Activated CD4-positive, alpha-beta T cell treated with anti-CD3 and anti-CD28 coated beads, Interleukin-2, Interleukin-6, amounts not matched to agents 100 ng/mL and 50 ng/mL, durations not matched to agents 16 hours and 8 hours (primary cell): Measurements from ENCODE around the gene OR2S2.
"Not testable (repeated sequence)": the region's sequence is repeated elsewhere in the genome, so short reads cannot be mapped to it uniquely, and the experiment has no call there.

Source experiments
- DNase-seq: peaks from one replicate; pipeline ENCODE4 v3.0.0-alpha.2; 2020

OR2S2 gene

DNA sequence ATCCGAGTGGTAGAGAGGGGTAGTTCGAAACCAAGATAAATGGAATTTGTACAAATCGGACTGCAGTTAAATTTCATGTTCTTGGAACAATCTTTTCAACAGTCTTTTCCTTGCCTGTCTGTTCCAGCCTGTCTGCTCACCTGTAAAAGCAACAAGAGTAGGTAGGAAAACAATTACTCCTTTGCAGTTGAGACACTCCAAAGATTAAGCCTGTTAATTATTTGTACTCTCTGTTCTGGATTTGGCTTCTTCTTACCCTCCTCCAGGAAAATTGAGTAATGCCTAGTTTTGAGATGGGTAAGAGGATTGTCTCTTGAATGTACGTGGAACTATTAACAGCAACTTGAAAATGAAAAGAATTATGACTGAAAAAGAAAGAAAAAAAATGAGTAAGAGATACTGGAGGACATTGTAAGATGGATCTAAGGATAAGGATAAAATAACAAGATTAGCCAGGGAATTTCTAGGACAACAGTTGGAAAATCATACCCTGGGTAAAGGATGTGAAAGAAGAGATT, 24.3 kb downstream of the OR2S2 start:
- DNase-seq = peak; percentile 12

DNA sequence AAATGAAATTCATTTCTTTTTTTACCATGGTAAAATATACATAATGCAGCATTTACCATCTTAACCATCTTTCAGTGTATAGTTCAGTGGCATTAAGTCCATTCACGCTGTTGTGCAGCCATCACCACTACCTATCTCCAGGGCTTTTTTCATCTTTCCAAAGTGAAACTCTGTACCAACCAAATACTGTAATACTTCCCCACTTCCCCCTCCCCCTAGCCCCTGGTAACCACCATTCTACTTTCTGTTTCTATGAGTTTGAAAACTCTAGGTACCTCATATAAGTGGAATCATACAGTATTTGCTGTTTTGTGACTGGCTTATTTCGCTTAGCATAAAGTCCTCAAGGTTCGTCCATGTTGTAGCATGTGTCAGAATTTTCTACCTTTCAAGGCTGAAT, 25.2 kb downstream of the OR2S2 start:
- DNase-seq = peak; percentile 29

DNA sequence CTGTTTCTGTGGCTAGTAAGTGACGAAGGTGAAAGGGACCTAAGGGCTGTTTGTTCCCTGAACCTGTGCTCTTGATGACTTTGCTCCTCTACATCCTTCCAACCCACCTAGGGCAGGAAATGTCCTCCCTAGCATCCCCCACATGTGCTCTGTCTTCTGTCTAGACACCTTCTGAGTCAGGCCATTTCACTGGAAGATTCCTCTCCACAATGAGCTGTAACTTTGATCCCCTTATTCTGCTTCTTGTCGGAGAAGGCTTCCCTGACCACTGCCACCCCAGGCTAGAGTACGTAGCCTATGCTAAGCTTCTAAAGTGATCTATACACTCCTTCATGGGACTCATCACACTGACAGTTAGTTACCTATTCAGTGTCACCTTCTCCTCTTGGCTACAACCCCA, 27.0 kb downstream of the OR2S2 start:
- no peak for DNase-seq

DNA sequence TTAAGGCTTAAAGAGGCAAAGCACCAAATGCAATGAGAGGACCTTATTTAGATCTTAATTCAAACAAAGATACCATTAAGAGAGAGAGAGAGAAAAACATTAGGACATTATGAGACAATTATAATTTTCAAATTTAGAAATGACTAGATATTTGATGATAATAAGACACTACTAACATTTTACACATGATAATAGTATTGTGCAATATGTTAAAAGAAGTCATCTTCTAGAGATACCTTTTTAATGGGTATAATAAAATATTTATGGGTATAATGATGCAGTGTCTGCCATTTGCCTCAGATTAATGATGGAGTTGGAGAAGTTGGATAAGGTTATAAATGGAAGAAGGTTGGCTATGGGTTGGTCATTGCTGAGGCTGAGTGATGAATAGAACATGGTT, 27.4 kb downstream of the OR2S2 start:
- DNase-seq = no peak

DNA sequence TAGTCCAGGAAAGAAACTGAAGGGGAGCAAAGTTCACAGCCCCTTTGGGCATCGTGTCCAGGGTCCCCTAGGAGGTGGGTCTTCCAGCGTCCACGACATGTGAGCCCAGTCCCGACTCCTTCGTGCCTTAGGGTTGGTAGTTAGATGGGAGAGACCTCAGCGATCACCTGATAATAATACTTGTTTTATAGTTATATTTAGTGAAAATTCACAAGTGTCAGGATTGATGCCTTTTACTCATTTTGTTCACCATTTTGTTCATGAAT, 28.6 kb downstream of the OR2S2 start:
- no peak for DNase-seq

DNA sequence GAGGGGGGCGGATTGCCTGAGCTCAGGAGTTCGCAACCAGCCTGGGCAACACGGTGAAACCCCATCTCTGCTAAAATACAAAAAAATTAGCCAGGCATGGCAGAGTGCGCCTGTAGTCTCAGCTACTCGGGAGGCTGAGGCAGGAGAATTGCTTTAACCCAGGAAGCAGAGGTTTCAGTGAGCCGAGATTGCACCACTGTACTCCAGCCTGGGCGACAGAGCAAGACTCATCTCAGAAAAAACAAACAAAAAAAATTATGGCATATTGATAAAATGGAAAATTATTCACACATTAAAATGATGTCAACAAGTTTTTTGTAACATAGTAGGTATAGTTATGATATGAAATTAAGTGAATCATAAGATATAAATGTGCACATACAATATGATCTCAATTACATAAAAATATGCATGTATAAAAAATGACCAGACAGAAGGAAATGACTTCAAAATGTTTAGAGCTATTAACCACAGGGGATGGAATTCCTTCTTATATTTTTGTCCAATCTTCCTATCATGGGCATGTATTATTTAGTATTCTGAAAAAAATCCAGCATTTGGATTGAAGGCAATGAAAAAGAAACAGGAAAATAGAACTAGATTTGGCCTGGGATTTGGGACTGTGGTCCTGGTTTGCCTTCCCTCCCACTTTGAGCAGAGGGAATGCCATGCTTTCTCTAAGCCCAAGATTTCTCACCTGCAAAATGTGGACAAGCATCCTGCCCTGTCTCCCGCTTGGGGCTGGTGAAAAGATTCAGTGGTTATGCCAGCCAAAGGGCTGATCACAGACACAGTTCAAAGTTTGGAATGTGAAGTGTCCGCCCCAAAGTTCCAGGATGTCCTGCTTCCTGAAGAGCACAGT, 29.1 kb downstream of the OR2S2 start:
- no peak for DNase-seq

DNA sequence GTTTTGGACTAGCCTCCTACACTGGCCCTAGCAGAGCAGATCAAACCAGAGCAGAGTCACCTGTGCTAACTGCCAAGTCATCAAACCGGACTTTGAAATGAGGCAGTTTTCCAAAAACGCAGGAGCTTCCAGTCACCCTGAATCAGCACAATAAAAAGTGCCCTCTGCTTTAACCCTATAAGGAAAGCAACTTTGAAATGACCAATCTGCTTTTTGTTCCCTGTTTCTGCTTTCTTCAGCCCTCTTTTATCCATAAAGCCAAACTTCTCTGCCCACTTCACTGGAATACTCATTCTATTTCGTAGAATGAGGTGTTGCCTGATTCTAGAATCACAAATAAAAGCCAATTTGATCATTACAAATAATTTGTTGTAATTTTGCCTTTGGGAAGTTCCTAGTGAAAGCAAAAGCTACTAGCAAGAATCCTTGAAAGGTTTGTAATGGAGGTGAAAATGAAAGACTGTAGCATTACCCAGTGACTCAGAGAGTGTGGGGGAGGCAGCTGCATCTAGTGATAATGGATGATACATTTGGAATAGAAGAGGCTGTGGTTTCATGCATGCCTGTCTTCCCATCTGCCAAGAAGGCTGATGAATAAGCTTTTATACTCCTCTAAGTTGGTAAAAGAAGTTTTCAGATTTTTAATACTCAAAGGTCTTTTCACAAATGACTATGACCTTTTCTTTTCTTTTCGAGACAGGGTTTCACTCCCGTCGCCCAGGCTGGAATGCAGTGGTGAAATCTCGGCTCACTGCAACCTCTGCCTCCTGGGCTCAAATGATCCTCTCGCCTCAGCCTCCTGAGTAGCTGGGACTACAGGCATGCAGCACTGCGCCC, 33.8 kb downstream of the OR2S2 start:
- DNase-seq = no peak

DNA sequence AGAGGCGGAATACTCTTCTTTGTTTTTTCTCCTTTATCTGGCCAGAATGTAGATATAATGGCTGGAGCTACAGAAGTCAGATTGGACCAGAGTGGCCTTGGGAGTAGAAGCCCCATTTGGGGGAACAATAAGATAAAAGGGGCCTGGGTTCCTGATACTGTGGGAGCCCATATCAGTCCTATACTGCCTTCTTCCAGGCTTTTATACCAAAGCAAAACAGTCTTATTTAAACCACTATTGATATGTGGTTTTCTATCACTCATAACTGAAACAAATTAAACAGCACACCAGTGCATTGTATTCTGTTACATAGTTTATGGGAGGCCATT, 34.4 kb downstream of the OR2S2 start:
- no peak for DNase-seq

DNA sequence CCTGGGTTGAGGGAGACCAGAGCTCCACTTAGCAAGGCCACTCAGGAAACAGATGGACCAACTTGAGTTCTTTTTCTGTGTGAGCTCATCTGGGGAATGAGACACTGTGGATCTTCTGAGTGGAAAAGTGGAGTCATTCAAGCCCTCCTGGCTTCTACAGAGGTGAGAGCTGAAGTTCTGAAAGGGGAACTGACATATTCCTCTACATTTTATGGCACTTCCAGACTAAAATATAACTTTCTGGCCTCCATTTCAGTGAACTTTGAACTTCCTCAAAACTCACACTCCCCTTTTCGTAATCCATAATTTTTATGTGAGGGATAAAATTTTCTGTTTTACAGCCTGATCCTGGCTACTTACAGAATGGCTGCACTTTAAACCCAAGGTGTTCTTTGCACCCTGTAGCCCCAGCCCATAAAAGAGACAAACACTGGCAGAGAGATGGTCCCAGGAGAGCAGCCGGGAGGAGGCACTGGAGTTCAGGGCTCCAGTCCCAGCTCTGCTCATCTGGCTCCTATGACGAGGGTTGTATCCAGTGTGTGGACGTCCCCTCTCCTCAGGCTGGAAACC, 37.8 kb downstream of the OR2S2 start:
- no peak for DNase-seq

DNA sequence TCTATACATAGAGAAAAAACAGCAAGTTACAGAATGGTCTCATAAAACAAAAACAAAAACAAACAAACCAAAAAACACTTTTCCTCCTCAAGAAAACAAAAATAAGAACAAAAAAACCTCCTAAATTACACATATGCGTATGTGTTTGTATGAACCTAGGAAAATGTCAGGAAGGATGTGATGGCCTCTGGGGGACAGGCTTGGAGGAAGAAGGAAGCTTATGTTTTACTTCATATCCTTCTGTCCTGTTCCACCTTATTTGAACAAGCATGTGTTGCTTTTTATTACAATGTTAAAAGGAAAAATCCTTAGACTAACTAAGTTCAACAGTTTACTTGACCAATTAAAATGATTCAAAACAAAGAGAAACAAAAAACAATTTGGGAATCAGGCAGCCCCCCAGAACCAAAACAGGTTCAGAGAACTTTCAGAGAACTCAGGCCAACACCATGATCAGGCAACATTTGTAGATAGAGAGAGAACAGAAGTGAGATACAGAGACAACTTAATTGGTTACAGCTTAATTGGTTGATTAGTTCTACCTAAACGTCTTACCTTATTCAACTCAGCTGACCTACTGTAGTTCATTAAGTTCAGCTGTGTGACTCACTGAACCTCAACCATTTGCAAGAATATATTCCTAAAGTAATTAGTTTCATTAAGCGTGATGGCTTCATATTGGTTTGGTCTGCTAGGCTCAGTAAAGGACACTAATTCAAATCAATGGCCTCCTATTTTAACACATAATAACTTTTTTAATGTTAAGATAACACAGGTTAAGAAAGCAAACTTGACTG, 38.5 kb downstream of the OR2S2 start:
- no peak for DNase-seq

DNA sequence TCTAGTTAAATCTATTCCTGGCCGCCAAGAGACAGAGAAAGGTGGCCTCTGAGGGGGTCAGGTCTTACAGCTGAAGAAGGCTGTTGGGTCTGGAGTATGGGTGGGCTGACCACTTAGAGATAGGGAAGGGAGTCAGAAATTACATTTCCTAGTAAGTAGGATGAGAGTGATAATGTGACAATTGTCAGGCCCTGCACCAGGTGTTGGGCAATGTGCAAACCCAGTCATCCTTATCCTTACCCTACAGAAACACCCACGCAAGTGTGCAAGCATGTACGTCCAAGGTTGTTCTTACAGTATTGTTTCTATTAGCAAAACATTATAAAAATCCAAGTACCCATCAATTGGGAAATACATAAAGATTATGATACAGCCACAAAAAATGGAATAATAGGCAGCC, 39.2 kb downstream of the OR2S2 start:
- no peak for DNase-seq

DNA sequence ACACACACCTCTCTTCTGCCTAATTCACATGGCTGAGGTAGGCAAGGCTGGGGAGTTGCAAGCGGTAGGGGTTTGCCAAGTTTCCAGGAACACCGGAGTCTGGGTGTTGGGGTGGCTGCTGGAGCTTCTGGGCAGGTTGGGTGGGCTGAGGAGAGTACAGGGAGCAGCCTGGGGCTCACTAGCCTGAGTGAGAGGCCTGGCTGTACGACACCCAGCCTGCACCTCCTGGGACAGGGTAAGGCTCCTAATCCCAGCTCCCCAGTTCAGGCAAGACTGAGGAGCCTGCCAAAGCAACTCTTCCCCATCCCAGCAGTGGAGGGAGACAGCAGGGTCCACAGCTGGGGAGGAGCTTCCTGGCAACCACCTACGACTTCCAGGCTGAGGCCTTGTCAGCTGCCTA, 40.7 kb downstream of the OR2S2 start:
- no peak for DNase-seq

DNA sequence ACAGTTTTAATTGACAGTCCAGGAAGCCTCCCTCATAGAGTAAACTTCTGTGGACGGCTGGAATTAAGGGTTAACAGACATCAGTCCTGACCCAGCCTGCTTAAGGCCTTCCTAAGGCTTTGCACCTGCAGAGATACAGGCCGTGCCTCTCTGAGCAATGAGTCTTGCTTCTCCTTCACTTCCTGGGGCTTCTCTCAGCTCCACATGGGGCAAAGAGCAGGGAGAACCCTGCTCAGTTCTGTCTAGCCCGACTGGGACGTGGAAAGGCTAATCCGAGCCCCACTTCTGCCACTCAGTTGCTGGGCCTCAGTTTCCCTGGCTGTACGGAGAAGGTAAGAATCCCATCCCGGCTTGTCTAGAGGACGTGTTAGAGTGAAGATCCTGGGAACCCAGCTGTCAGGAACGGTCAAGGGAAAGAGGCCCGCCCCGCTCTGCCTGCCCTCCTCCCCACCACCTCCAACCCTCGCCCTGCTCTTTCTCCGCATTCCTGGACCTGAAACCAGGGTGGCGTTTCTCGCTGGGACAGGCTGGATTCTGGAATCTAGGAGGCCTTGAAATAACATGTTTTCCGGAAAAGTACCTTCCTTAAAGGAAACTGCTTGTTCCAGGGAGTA, 42.2 kb downstream of the OR2S2 start:
- no peak for DNase-seq

DNA sequence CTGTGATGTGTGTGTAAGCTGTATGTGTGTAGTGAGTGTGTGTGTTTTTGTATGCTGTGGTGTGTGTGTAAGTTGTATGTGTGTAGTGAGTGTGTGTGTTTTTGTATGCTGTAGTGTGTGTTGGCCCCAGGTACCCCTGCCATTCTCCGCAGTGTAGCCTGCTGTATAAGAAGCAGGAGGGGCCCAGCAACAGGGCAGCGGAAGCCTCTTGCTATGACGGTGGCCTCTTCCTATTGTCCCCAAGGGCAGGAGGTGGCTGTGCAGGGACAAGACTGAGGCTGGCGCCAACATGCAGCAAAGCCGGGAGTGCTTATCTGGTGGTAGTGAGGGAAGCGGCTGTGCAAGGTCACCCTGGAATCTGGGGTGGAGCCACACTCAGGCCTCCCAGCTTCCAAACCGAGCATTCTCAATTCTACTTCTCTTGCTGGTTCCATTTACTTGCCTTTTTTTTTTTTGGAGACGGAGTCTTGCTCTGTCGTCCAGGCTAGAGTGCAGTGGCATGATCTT, 43.6 kb downstream of the OR2S2 start:
- no peak for DNase-seq

DNA sequence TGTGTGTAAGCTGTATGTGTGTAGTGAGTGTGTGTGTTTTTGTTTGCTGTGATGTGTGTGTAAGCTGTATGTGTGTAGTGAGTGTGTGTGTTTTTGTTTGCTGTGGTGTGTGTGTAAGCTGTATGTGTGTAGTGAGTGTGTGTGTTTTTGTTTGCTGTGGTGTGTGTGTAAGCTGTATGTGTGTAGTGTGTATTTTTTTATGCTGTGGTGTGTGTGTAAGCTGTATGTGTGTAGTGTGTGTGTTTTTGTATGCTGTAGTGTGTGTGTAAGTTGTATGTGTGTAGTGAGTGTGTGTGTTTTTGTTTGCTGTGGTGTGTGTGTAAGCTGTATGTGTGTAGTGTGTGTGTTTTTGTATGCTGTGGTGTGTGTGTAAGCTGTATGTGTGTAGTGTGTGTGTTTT, 44.5 kb downstream of the OR2S2 start:
- DNase-seq = not testable (repeated sequence)

DNA sequence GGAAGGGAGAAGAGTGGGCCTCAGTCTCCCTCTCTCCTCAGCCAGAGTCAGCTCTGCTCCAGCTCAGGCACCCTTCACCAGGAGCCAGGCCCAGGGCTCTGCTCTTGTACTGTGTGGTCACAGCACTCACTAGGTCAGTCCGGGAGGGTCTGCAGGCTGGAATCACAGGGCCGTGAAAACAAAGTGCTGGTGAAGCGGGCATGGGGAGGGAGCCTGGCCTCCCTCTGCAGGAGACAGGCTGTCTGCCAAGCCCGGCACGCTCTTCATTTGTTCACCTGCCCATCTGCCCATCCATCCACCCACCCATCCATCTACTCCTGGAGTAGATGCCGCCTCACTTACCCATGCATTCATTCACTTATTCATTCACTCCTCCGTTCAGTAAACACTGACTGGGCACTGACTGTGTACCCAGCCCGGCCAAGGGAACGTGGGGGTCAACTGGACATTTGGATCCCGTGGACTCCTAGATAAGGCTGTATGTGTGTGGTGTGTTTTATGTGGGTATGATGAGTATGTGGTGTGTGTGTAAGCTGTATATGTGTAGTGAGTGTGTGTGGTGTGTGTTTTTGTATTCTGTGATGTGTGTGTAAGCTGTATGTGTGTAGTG, 45.1 kb downstream of the OR2S2 start:
- no peak for DNase-seq

DNA sequence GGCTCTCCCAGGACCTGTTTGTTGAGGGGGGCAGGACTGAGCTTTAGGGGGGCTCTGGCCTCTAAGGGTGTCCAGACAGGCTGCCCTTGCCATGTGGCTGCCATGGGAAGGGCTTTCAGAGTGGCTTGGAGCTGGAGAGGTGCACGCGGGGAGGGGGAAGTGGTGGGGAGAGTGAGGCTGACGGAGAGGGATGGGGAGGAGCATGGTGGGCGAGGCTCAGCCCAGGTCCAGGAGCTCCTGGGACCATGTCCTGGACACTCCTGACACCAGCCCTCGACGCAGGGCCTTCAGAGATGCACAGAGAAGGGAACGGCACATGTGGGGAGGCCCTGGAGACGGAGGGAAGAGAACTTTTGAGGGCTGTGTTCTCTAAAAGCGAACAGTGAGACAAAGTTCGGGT, 46.3 kb downstream of the OR2S2 start:
- DNase-seq = no peak

DNA sequence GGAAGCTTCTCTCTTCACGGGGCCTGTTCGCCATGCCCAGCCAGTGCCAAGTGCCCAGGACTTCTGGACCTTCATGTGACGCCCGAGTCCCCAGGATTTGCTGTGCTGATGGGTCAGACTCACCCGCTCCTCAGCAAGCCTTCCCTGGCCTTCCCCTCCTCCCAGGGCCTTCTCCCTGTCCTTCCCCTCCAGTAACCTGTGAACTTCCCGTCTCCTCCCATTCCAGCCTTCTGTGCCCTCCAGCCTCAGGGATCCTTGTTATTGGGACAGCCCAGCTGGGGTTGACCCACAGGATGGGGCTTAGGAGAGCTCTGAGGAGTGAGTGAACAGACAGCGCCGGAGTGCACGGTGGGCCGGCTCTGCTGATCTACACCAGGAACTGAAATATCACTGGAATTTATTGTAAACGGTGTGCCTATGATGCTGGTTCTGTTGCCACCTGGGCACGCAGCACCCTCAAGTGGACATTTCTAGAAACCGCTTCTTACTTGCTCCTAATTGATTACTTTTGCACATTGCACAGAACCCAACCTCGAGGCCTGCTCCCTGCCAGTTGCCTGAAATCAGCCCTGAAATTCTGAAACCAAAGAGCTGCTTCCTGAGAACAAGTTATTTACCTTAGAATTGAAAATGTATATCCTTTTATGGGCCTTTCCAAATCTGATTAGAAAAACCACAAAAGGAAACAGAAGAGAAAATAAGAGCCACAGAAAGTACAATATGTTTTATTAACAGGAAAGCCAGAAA, 47.2 kb downstream of the OR2S2 start:
- peak; percentile 72 for DNase-seq

DNA sequence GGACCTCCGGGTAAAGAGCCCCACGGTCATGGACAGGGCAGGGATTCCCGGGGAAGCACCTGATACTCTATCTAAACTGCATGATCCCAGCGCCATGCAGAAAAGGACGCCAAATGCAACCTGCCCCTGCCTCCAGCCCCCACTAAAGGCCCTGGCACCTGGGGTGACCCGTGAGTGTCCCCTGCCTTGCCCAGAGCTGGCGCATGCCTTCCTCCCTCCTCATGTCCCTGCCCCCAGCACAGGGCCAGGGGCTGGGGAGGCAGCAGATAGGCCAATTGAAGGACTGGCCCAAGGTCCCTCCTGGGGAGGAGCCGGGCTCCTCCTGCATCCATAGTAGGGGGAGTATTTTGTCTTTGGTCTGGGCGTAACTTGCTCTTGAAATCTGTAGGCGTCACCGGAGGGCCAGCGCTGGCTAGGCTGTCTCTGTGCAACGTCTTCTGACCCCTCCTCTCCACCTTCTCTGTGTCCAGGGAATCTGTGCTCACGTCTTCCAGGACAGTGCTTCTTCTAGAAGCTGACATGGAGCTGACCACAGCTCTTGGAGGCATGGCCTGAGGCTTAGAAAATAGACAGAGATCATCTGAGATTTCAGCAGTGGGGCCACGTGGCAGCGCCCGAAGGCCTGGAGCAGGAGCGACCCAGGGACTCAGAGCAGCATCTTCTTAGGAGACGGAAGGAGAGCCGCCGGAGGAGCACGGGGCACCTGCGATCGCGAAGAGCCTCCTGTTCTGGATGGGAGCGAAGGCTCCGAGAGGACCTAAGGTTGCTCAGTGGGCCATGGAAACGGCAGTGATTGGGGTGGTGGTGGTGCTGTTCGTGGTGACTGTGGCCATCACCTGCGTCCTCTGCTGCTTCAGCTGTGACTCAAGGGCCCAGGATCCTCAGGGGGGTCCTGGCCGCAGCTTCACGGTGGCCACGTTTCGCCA, 48.0 kb downstream of the OR2S2 start:
- DNase-seq = no peak

DNA sequence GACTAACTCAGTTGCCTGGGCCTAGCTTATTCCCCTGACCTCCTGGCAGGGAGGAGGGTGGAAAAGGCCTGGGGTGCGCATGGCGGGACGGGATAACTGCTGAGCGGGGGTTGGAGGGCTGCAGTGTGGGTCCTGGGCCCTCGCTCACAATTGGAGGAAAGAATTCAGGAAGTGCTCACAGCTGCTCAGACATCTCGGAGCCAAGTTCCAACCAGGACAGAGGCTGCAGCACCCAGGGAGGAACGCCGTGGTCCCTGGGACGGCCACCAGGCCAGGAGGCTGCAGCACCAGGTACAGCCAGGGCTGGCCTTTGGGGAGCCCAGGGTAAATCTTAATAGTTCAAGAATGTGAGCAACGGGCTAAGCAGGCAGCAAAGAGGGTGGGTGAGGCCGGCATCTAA, 48.7 kb downstream of the OR2S2 start, which contains the start of gene SPAAR:
Gene SPAAR, plus strand, starts transcription at position 217 of the 400 bp plus-strand sequence. CDS start 974 bp downstream, outside the sequence.
- no peak for DNase-seq
